DOHH2 (cell line): ENCODE measurements around the gene FN1.

ENCODE experiments used
- H3F3A ChIP-seq: fragments of 200-600 bp; sonication (generic), shearing (Covaris generic); 2 replicates; pipeline ENCODE4 v1.6.0; 2016; ENCODE audit warnings: antibody characterized with exemption, mild to moderate bottlenecking; ENCODE audit not compliant: control insufficient read depth, insufficient read depth
- H3K27ac ChIP-seq: fragments of 200-600 bp; sonication (generic); 2 replicates; pipeline ENCODE4 v1.5.1; 2014; ENCODE audit warnings: low read depth, mild to moderate bottlenecking, low read length, moderate library complexity
- H3K27me3 ChIP-seq: fragments of 200-600 bp; sonication (generic); 2 replicates; pipeline ENCODE4 v1.6.1; 2014; ENCODE audit warnings: mild to moderate bottlenecking, low read length, mixed read lengths; ENCODE audit not compliant: control insufficient read depth
- H3K36me3 ChIP-seq: fragments of 200-600 bp; sonication (generic); 2 replicates; pipeline ENCODE4 v1.6.1; 2014; ENCODE audit warnings: mild to moderate bottlenecking, low read length, moderate library complexity, mixed read lengths; ENCODE audit not compliant: control insufficient read depth
- H3K4me1 ChIP-seq: fragments of 200-600 bp; sonication (generic); 2 replicates; pipeline ENCODE4 v1.6.1; 2014; ENCODE audit warnings: mild to moderate bottlenecking, low read length, mixed read lengths; ENCODE audit not compliant: control insufficient read depth
- H3K4me2 ChIP-seq: fragments of 200-600 bp; sonication (generic); 2 replicates; pipeline ENCODE4 v1.6.0; 2014; ENCODE audit warnings: mild to moderate bottlenecking, low read length, moderate library complexity
- H3K4me3 ChIP-seq: fragments of 200-600 bp; sonication (generic); 2 replicates; pipeline ENCODE4 v1.5.1; 2014; ENCODE audit warnings: mild to moderate bottlenecking, low read length, mixed read lengths
- H3K79me2 ChIP-seq: fragments of 200-600 bp; sonication (generic); 2 replicates; pipeline ENCODE4 v1.6.1; 2014; ENCODE audit warnings: mild to moderate bottlenecking, low read length, mixed read lengths; ENCODE audit not compliant: control insufficient read depth
- H3K9me2 ChIP-seq: fragments of 200-600 bp; sonication (generic); replicated peaks from 2 replicates; pipeline ENCODE4 v1.6.1; 2014; ENCODE audit warnings: mild to moderate bottlenecking, low read length, mixed read lengths; ENCODE audit not compliant: control insufficient read depth
- H3K9me3 ChIP-seq: fragments of 200-600 bp; sonication (generic); 2 replicates; pipeline ENCODE4 v1.6.1; 2014; ENCODE audit warnings: antibody characterized with exemption, low read length, mixed read lengths; ENCODE audit not compliant: control insufficient read depth, insufficient read depth
- H4K20me1 ChIP-seq: fragments of 200-600 bp; sonication (generic); 2 replicates; pipeline ENCODE4 v1.6.0; 2014; ENCODE audit warnings: low read depth, mild to moderate bottlenecking, antibody characterized with exemption, low read length, moderate library complexity; ENCODE audit not compliant: control insufficient read depth, insufficient read depth
- CTCF ChIP-seq: fragments of 200-600 bp; sonication (generic); IDR thresholded peaks from one replicate; pipeline ENCODE4 v1.5.1; 2014; ENCODE audit warnings: antibody characterized with exemption, mild to moderate bottlenecking, low read depth, low read length; ENCODE audit not compliant: poor library complexity, severe bottlenecking
- EZH2phosphoT487 ChIP-seq: fragments of 200-600 bp; sonication (generic); IDR thresholded peaks from 2 replicates; pipeline ENCODE4 v1.6.1; 2017; ENCODE audit warnings: borderline replicate concordance, mild to moderate bottlenecking, antibody characterized with exemption, low read length, moderate library complexity, mixed read lengths

FN1 gene

GRCh38 chr2:215368493-215368809 lies 67.4 kb downstream of the FN1 start:
- Histone ChIP-seq H3K36me3 (peaks cover 15% of the 10 kb centered on the region; the same call in 1 of the 2 replicates), H3K27me3 (no peaks in the 10 kb centered on the region), H3K9me2 (no peaks in the 10 kb centered on the region), H3F3A (no peaks in the 10 kb centered on the region), H3K4me2 (no peak overlapping the region), H4K20me1 (no peaks in the 10 kb centered on the region), H3K27ac (no peak overlapping the region), H3K4me1 (no peaks in the 10 kb centered on the region), H3K79me2 (no peaks in the 10 kb centered on the region), H3K9me3 (no peaks in the 10 kb centered on the region), H3K4me3 (no peak overlapping the region)
- TF ChIP-seq CTCF (no peak), EZH2phosphoT487 (no peak)

GRCh38 chr2:215367662-215368492 lies 68.0 kb downstream of the FN1 start:
- Histone ChIP-seq H3K27me3 (no peaks in the 10 kb centered on the region), H3K27ac (no peak overlapping the region), H3F3A (no peaks in the 10 kb centered on the region), H3K36me3 (peaks cover 18% of the 10 kb centered on the region), H3K4me1 (no peaks in the 10 kb centered on the region), H4K20me1 (no peaks in the 10 kb centered on the region), H3K9me2 (no peaks in the 10 kb centered on the region), H3K4me2 (no peak overlapping the region), H3K4me3 (no peak overlapping the region), H3K79me2 (no peaks in the 10 kb centered on the region), H3K9me3 (no peaks in the 10 kb centered on the region)
- no peak for TF ChIP-seq CTCF
- TF ChIP-seq EZH2phosphoT487 = no peak

GRCh38 chr2:215366440-215367032 lies 69.3 kb downstream of the FN1 start:
- H3K9me2 ChIP-seq = no peaks in the 10 kb centered on the region
- no peaks in the 10 kb centered on the region for H3F3A ChIP-seq
- H3K36me3 ChIP-seq = peaks cover 30% of the 10 kb centered on the region
- no peak overlapping the region for H3K4me3 ChIP-seq
- H3K79me2 ChIP-seq = no peaks in the 10 kb centered on the region
- TF ChIP-seq CTCF = no peak
- TF ChIP-seq EZH2phosphoT487 = no peak
- H3K27ac ChIP-seq = no peak overlapping the region
- H3K27me3 ChIP-seq = no peaks in the 10 kb centered on the region
- H3K4me2 ChIP-seq = no peak overlapping the region
- H3K9me3 ChIP-seq = no peaks in the 10 kb centered on the region
- H3K4me1 ChIP-seq = no peaks in the 10 kb centered on the region
- H4K20me1 ChIP-seq = no peaks in the 10 kb centered on the region
